NCI-H1092 treated with DMSO at 0.1 percent for 48 hours (cell line): ENCODE measurements around the gene CALHM3.

Experiments
- DNase-seq: peaks from one replicate; lab custom pipeline; 2025; lab: John Stamatoyannopoulos, UW

CALHM3 gene

DNA sequence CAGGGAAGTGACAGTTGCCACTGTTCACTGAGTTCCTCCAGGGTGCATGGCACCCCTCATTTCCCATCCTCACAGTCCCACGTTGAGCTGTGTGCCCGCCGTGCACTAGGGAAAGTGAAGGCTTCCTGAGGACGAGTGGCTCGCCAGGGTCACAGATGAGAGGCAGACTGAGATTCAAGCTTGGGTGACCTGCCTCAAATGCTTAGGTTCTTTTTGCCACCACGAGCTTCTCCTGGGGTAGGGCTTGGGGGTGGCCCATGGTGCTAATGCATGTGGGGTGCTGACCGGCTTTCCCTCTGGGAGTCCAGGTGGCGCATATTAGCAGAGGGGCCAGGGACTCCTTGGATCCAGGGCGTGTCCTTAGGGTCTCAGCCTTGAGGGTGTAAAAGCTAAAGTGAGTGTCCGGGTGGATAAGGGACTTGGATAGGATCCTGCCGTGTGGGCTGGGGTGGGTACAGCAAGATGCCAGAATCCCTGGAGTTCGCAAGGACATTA lies 28.8 kb downstream of the CALHM3 start:
- no peak for DNase-seq

DNA sequence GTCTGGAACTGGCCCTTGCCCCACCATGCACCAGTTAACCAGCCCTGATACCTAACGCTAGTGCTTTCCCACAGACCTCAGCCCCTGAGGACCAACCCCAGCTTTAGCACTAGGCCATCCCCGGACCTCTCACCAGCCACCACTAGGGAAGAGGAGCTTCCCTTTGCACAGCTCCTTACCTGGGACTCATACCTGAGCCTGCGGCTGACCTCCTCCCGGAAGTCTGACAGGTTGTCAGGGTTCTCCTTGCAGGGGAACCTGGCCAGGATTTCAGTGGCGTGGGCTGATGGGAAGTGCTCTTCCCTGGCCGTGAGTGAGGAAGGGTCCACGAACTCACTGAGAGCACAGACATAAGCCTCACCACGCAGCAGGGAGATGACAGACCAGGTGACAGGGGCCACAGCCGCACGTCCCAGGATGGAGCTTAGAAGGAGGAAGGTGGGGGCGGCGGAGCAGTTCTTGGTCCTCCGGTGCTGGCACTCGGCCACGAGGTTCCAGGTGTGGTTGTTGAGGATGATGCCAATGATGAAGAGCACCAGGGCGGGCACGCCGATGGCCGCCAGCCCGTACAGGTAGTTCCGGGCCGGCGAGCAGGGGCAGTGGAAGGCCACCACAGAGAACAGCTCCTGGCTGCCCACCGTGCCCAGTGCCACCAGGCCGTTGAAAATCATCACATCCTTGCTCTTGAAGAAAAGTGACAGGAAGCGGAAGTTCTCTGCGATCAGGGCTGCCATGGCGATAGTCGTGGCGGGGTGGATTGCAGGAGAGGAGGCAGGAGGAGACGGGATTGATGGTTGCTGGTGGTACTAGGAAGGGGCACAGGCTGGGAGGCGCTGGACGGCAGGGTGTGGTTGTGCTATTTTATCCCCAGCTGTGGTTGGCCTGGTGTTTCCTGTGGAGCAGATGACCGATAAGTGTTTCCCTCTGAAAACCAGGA lies 29.6 kb downstream of the CALHM3 start:
- DNase-seq = no peak

DNA sequence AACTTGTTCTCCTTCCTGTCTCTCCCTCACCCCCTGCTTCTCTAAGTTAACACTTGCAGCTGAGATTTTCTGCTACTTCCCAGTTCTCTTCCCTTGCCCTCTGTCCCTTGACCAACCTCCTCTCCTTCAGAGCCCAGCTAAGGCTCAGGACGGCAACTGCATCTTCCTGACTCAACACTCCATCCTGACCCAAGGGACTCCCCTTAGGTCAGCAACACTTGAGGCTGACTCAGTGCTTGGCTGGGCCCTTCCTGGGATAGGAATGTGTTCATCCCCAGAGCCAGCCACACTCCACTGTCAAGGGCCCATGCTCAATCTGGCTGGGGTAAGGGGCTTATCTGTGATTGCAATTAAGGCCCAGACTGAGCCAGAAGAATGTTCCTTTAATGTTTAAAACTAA lies 30.3 kb downstream of the CALHM3 start:
- no peak for DNase-seq

GRCh38 chr10:103447187-103447586 lies 31.9 kb downstream of the CALHM3 start:
- no peak for DNase-seq

GRCh38 chr10:103445767-103446567 lies 33.1 kb downstream of the CALHM3 start:
- DNase-seq = no peak

DNA sequence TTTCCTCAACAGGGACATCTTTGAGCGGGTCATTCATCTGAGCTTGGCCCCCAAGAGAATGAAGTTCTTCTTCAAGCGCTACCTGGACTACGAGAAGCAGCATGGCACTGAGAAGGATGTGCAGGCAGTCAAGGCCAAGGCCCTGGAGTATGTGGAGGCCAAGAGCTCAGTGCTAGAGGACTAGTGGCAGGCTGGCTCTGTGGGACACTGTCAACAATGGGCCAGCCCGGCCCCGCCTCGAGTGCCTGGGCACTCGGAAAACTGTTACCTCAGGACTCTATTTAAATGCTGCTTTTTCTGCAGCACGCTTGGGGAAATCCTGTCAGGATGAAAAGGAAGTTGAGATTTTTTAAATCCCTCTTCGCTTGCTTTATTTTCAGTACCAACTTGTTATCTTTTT lies 33.7 kb downstream of the CALHM3 start:
- no peak for DNase-seq

- no peak for DNase-seq
Observed at GRCh38 chr10:103444478-103444877, 34.6 kb downstream of the CALHM3 start.

DNA sequence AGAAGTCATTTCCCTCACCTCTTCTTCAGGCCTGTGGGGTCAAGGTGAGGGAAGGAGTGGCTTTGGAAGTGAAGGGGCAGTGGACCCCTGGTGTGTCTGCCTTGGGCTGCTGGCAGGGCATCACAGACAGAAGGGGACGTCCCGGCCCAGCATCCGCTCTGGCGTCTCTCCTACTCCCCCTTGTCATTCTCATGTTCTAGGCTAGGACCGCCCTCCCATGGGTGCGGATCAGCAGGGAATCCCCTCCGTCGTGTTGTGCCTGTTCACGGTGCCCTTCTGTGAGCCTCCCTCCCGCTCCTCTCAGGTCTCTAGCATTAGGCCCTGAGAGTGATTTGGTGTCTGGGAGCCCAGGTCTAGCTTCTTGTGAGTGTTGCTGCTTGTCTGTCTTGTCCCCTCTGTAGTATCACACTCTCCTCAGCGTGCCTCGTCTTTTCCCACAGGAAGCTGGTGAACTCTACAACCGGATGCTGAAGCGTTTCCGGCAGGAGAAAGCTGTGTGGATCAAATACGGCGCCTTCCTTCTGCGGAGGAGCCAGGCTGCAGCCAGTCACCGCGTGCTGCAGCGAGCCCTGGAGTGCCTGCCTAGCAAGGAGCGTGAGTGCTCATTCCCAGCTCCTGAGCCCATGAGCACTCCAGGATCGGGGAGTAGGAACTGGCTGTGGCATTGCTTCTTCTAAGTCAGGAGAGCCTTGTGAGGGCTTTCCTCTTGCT lies 35.4 kb downstream of the CALHM3 start:
- DNase-seq = no peak

- no peak for DNase-seq
Observed at GRCh38 chr10:103442031-103442461, 37.0 kb downstream of the CALHM3 start.

GRCh38 chr10:103441611-103442010 lies 37.4 kb downstream of the CALHM3 start:
- no peak for DNase-seq

DNA sequence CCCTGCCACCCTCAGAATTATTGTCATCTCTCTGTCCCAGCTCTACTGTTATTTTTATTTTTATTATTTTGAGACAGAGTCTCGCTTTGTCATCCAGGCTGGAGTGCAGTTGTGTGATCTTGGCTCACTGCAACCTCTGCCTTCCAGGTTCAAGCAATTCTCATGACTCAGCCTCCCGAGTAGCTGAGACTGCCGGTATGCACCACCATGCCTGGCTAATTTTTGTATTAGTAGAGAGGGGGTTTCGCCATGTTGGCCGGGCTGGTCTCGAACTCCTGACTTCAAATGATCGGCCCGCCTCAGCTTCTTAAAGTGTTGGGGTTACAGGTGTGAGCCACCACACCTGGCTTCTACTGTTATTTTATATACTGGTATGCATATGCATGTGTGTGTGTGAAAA lies 37.8 kb downstream of the CALHM3 start:
- no peak for DNase-seq

DNA sequence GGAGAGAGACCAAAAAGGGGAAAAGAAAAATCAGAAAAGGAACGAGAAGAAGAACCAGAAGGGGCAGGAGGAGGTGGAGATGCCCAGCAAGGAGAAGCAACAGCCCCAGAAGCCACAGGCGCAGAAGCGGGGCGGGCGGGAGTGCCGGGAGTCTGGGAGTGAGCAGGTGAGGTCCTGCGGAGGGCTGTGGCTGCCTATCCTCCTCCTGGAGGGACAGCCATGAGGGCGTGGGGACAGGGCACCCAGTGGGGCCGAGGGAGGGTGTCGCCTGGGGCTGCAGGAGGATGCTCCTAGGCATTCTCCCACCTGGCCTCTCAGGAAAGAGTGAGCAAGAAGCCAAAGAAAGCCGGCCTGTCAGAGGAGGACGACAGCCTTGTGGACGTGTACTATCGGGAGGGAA lies 38.6 kb downstream of the CALHM3 start:
- no peak for DNase-seq

DNA sequence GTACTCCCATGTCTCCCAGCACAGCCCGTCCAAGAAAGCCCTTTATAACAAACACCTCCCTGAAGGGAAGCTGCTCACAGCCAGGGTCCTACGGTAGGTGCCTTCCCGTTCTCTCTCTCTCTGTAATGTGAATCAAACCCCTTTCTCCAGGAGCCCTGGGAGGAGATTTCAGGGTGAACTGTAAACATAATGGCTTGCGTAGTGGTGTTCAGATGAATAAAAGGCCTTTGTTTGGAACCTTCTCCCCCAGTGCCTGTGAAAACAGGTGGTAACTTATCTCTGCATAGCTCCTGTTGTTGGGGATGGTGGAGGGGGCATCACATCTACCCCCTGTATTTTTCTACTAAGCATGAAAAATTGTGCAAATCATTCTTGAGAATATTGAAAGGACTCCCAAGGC lies 39.3 kb downstream of the CALHM3 start:
- DNase-seq = no peak

DNA sequence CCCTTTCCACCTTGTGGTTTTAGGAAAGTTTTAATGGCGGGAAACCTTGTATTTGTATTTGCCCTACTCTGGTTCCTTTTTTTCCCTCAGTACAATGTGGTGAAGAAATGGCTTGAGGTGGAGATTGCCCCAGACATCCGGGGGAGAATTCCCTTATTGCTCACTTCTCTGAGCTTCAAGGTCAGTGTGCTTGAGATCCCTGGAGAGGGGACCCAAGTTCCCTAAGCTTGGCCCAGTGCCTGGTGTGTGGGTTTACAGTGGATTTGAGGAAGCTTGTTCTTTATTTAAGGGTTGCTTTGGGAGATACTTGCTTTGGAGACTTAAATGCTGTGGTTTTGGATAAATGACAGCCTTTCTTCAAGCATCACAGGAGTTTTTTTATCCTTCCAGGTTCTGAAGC lies 45.2 kb downstream of the CALHM3 start:
- DNase-seq = no peak

- no peak for DNase-seq
Observed at GRCh38 chr10:103431902-103432301, 47.1 kb downstream of the CALHM3 start.

- no peak for DNase-seq
Observed at GRCh38 chr10:103429647-103430046, 49.4 kb downstream of the CALHM3 start.

DNA sequence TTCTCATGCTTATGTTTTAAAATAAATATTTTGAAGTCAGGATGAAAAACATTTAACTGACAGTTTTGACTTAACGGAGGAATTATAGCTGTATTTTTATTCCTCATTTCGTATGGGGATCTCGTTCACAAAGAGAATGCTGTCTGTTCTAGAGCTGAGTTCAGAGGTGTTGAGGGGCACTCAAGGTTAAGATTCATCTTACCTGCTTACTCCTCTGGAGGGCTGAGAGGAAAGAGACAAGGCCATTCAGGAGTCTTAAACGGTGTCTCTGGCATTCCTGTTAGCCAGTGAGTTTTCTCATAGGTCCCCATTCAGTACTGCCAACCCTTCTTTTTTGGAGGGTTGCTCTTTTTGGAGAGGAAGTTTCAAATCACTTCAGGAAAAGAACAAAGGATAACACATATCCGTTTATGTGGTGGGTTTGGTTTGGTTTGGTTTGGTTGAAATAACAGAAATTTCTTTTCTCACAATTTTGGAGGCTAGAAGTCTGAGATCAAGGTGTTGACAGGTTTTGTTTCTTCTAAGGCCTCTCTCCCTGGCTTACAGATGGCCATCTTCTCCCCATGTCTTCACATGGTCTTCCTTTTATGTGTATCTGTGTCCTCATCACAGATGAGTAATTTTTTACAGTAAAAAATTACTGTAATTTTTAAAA lies 49.9 kb downstream of the CALHM3 start:
- no peak for DNase-seq

GRCh38 chr10:103427866-103428265 lies 51.2 kb downstream of the CALHM3 start:
- DNase-seq = no peak

- DNase-seq = no peak
Observed at GRCh38 chr10:103423748-103424147, 55.3 kb downstream of the CALHM3 start.
